NCI-H1105 treated with DMSO at 0.1 percent for 48 hours (cell line): Measurements from ENCODE around the gene CSNK1D.

Experiments
- DNase-seq: peaks from one replicate; lab custom pipeline; 2025; lab: John Stamatoyannopoulos, UW

Gene CSNK1D

GRCh38 chr17:82227629-82228277 is 45.7 kb downstream of the CSNK1D start:
- no peak for DNase-seq

GRCh38 chr17:82226809-82227628 is 46.5 kb downstream of the CSNK1D start:
- DNase-seq, result no peak

GRCh38 chr17:82226146-82226808 is 47.2 kb downstream of the CSNK1D start:
- DNase-seq, result no peak

- DNase-seq, result no peak
These were observed 48.0 kb downstream of the CSNK1D start for GRCh38 chr17:82225368-82226029.

DNA sequence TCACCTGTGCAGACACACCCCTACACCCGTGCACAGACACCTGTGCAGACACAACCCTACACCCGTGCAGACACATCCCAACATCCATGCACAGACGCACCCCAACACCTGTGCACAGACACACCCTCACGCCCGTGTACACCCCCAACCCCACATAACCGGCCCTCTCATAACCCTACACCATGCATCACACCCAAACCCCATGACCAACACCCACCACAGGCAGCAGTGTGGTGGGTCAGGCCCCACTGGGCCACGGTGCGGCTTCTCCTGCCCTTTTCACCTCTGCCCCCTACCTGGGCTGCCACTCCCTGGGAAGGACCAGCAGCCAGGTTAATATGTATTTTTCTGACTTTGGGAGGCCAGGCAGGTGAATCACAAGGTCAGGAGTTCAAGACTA is 48.8 kb downstream of the CSNK1D start:
- DNase-seq, result no peak

DNA sequence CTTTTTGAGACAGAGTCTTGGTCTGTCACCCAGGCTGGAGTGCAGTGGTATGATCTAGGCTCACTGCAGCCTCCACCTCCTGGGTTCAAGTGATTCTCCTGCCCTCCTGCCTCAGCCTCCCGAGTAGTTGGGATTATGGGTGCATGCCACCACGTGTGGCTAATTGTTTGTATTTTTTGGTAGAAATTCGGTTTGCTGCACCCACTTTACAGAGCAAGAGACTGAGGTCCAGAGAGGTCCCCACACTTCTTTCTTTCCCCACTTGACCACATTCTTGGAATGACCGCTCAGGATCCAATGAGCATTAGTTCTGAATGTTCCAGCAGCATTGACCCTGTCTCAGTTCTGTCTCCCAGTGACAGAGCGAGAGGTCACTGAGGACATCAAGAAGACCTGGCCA is 50.0 kb downstream of the CSNK1D start:
- no peak for DNase-seq

- DNase-seq, result no peak
These were observed 50.7 kb downstream of the CSNK1D start for GRCh38 chr17:82222816-82223215.

GRCh38 chr17:82221341-82221902 is 52.1 kb downstream of the CSNK1D start:
- DNase-seq, result no peak

DNA sequence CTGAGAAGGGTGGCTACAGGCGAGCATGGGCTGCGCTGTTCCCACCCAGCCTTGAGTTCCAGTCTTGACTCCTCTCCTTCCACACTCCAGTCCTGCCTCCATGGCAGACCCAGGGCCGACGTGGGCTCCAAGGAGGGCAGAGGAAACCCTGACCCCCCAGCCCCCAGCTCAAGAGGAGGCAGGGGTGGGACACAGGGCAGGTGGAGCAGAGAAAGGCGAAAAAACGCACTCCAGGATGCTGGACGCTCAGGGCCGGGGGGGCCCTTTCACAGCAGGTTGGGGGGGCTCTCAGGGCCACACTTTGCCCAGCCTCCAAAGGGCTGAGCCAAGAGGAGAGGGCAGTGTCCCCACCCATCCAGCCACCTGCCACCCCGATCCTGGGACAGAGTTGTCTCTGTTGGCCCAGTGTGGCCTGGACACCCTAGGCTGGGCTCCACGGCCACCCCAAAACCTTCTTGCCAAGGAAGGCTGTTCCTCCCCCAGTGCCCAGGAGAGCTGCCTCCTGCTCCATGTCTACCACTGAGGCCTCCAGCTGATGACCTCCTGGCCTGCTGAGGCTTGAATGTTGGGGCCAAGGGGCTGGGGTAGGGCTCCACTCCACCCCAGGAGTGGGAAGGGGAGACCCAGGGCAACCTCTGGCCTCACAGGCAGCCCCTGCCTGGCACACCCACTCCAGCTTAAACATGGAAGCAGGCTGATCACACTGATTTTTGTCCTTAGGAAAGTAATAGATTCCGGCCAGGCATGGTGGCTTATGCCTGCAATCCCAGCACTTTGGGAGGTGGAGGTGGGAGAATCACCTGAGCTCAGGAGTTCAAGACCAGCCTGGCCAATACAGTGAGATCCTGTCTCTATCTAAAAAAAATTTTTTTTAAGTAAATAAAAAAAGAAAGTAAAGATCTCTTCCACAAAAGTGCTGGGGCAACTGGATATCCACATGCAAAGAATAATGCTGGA is 53.5 kb downstream of the CSNK1D start:
- DNase-seq, result no peak

GRCh38 chr17:82219083-82219482 is 54.4 kb downstream of the CSNK1D start:
- DNase-seq, result no peak

- no peak for DNase-seq
These were observed 55.0 kb downstream of the CSNK1D start for GRCh38 chr17:82218349-82219075.

GRCh38 chr17:82217530-82218204 is 55.8 kb downstream of the CSNK1D start:
- DNase-seq, result no peak

DNA sequence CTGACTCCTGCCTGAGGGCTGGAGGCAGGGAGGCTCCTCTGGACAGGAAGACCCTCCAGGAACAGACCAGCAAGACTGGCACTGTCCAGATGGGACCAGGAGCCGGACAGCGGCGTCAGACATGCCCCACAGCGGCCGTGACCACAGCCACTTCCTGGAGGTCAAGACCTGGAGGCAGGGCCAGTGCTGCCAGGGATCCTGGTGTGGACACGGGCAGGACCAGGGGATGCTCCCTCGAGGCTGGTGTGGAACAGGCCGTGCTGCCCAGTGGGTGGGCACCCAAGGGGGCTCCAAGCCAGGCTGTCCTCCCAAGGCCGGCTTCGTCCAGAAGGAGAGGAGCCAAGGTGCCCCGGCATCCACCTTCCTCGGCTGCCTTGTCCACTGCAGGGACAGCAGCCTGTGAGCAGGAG is 56.4 kb downstream of the CSNK1D start:
- no peak for DNase-seq

DNA sequence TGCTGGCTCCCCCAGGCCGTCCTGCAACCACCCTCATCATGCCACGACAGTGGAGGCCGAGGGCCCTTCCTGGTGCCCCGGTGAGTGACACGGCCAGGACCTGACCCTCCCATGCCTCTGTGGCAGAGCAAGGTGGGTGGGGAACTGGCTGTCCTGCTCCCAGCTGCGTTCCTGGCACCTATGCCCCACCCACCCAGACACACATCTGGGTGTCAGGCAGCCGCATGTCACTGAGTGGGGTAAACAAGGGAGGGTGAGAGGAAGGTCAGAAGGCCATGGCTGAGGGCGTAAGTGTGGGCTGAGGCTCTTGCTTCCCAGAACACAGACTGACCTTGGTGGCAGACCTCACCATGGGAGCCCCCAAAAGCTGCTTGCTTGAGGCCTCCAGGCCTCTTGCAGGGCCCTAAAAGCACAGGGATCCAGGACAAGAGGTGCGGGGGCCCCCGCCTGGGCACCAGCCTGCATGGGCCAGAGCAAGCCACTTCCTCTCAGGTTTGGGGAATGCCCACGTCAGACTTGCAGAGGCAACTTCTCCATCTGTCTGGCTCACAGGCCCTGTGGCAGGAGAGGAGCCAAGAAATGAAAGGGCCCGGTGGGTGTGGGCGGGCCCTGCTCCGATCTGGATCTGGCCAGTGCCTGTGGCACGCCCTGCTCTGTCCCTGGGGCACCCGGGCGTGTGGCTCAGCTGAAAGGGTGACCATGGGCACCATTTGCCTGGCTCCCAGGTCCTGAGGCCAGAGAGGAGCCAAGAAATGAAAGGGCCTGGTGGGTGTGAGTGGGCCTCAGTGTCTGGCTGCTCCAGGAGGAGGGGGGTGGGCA is 57.0 kb downstream of the CSNK1D start:
- DNase-seq, result no peak

DNA sequence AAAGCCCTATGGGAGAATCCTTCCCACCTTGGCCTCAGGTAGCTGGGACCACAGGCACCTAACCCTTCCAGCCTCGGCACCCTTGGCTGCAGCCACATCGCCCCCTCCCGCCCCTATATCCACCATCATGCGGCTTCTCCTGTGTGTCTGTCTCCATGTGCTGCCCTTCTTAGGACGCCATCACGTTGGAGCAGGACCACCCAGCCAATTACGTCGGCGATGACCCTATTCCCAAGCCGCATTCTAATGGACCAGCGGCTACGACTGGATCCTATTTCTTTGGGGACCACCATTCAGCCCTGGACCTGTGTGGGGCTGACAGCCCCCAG is 57.6 kb downstream of the CSNK1D start:
- no peak for DNase-seq

DNA sequence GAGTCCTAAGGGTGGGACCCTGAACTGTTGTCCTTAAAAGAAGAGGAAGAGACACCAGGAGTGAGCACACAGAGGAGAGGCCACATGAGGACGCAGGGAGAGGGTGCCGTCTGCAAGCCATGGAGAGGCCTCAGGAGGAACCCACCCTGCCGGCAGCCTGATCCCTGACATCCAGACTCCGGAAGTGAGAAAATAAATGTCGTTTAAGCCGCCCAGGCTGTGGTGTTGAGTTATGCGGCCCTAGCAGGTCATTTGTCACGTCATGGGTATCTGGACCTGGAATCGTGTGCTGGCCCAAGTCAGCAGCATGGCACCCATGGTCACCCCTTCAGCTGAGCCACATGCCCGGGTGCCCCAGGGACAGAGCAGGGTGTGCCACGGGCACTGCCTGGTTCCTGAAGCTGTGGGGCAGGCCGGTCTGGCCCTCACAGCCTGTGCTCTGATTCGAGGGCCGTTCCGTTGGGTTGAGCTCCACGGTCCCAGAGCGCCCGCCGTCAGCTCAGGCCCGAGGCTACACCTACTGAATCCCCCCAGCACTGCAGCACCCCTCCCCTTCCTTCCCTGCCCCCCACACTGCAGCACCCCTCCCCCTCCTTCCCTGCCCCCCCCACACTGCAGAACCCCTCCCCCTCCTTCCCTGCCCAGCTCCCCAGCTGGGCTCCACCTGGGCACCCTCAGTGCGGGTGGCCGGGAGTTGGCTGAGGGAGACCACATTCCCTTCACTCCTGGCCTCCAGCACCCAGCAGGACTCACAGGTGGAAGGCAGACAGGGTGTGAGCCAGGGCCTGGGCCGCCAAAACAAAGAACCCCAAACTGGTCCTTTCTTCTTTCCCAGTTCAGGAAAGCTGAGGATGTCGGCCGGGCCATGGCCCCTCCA is 58.2 kb downstream of the CSNK1D start:
- no peak for DNase-seq

GRCh38 chr17:82214012-82214628 is 59.4 kb downstream of the CSNK1D start:
- DNase-seq, result no peak
